Right hindlimb (tissue), 1 donor: ENCODE measurements around the gene TEX48.

Source experiments
- DNase-seq: peaks from one replicate; pipeline ENCODE4 v3.0.0-alpha.2; 2018

Gene TEX48, protein sequence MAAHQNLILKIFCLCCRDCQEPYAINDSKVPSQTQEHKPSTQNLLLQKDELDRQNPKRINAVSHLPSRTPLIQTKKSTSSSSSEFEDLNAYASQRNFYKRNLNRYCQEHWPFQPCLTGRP

GRCh38 chr9:114681594-114682332, at the start of gene TEX48:
Gene TEX48 (minus strand): TSS chr9:114682192. CDS start chr9:114671723, 10,469 bp downstream.
- DNase-seq = peak; percentile 56

DNA sequence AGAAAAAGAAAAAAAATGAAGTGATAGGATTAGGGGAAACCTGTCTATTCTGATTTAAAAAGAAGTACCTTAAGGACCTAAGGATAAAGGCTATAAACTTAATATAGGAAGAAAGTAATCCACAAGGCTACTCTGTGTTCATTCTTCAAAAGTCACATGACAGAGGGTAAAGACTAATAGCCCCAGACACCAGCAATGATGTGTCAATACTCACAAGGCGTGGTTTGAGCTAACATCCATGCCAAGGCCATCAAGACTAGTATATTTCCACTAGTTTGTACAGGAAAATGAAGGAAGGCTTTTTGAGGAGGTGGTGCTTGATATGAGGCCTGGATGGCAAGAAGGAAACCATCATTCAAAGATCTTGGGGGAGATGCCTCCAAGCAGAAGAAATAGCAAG, 49.7 kb upstream of the TEX48 start:
- no peak for DNase-seq

DNA sequence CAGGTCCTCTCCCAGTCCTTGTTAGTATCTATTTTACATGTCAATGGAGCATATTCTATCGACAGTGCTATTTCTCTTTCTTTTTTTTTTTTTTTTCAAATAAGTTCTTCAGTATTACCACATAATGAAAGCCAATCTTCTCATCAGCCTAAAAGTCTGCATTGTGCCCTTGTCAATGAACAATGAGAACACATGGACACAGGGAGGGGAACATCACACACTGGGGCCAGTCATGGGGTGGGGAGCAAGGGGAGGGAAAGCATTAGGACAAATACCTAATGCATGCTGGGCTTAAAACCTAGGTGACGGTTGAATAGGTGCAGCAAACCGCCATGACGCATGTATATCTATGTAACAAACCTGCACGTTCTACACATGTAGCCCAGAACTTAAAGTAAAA, 47.7 kb upstream of the TEX48 start:
- DNase-seq = no peak

DNA sequence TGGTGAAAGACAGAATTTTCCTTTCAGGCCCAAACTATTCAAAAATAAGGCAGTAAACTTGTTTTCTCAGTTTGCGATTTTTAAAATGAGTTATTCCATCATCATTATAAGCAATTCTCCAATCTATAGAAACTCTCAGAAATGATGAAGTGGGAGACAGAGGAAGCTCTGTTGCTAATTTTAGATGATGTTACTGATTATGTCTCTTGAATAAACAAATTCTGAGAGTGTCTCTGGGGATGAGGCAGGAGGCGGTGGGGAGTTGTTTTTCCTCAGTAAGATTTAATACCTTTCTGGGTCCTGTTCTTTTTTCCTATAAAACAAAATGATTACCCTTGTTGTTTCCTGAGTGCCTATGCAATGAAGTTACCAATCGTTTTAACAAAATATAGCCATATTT, 43.9 kb upstream of the TEX48 start:
- DNase-seq = no peak

- no peak for DNase-seq
Measured at GRCh38 chr9:114724744-114725143, 42.8 kb upstream of the TEX48 start.

DNA sequence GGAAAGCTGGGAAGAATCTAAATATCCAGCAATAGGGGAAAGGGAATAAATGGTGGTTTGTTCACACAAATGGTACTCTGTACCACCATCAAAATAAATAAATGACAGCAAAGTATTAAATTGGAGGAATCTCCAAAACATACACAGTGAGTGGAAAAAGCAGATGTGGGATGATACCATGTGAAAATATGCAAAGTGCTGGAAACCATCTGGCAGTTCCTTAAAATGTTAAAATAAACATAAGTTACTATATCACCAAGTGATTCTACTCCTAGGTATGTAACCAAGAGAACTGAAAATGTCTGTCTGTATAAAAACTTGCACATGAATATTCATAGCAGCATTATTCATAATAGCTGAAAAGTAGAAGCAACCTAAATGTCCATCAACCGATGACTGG, 41.9 kb upstream of the TEX48 start:
- no peak for DNase-seq

GRCh38 chr9:114722937-114723620, 41.1 kb upstream of the TEX48 start:
- DNase-seq = no peak

GRCh38 chr9:114722081-114722621, 40.2 kb upstream of the TEX48 start:
- DNase-seq = no peak

DNA sequence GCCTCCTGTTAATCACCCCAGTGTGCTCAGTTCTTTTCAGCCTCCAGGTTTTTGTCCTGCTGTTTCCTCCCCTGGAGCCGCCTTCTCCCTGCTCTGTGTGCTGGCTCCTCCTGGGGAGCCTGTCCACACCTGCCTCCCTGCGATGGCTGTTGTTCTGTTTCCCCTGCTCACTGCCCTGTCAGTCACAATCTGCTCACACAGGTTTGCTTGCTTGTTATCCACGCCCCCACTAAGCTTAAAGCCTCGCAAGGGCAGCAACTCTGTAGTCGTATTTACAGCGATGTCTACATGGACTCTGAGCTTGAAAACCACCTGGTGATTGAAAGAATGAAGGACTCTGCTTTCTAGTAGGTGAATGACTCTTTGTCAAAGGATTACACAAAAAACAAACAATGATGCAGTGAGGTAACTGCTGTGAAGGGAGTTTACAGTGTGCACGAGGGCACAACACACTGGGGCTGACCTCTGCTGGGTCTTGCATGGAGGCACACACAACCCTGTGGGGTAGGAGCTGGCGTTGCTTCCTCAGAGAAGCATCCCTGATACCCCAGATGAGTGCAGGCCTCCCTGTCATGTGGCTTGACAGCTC, 39.6 kb upstream of the TEX48 start:
- no peak for DNase-seq

DNA sequence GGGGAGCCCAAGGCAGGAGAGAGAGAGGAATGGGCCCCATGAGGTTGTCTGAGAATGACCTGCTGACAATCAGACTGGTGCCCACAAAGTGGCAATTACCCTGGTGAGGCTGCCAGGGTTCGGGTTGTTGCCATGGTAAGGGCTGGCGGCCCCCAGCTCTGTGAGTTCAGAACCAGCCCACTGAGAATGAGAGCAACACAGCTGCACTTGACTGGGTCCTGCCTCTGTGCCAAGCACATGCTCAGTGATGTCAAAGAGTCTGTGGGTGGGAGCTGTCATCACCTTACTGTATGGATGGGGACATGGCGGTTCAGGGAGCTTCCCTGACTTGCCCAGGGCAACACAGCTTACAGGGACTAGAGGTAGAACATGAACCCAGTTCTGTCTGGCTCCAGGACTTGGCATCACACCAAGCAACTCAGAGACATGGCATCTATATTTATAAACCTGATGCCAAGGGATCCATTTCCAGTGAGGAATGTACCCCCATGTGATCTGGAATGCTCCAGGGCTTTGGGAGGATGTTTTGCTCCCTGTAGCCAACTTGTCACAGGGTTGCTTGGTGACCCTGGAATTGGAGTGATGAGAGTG, 38.2 kb upstream of the TEX48 start:
- DNase-seq = no peak

DNA sequence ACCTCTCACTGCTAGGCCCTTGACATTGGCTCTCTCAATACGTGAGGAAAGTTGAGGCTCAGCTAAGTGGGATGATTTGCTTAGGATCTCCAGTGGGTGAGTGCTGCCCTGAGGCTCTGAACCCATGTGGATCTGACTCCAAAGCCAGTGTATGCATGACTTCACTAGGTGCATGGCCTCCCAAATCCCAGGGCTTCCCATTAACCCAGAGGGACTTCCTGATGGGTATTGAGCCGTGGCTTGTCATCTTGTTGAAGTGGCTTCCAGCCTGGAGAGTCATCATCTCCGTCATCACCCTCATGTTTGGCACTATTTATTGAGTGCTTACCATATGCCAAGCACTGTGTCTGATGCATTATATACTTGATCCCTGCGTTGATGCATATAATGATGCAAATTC, 37.3 kb upstream of the TEX48 start:
- DNase-seq = no peak

DNA sequence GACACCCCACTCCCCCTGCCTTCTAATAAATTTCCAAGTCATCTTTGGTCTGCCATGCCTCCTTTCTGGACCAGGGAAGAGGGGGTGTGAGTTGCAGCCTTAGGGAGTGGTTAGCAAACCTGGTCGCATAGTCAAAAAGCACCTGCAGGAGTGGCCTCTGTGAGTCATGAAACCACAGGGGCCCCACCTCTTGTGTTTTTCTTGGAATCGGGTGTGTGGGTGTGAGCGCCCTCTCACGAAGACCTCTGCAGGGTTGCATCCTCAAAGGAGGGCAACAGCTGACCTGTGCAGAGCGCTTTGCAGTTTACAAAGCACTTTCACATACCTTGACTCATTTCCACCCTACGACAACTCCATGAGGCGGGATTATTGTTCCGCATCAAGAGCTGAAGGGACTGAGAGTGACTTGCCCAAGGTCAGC, 36.8 kb upstream of the TEX48 start:
- DNase-seq = no peak

GRCh38 chr9:114717908-114718486, 36.0 kb upstream of the TEX48 start:
- DNase-seq = no peak

DNA sequence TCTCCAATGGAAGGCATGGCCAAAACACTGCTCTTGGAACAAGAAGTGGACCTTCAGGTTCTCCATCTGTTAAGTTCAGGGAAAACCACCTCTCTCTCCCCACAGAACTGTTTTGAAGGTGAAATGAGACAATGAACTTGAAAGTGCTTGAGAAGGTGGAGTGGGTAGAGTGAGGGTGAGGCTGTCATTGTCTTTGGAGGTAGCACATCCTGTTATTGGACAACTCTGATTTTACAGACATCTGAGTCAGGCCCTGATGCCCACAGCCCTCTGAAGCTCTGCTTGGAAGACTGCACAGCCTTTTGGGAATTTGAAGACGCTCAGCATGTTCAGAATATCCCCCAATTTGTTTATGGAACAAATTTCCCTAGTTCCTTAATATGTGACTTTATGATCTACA, 27.6 kb upstream of the TEX48 start:
- DNase-seq = no peak

- DNase-seq = no peak
Measured at GRCh38 chr9:114706711-114707110, 24.7 kb upstream of the TEX48 start.

- DNase-seq = no peak
Measured at GRCh38 chr9:114701988-114702387, 20.0 kb upstream of the TEX48 start.

DNA sequence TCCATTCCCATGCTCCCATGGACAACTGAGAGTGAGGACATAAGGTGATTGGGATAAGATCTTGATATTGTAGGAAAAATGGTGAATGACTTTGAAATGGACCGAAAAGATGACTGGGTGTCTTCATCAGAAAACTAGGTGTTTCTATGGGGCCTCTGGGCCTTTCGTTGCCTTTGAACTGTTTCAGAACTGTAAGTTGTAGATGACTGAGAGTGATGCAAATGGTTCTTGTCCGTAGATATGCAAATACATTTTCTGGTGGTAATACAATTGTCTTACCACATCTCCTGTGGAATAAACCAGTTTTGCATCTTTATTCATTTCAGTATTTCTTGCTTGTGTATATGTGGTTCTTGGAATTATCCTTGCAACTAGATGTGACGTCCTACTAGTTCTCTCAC, 16.0 kb upstream of the TEX48 start:
- DNase-seq = no peak

DNA sequence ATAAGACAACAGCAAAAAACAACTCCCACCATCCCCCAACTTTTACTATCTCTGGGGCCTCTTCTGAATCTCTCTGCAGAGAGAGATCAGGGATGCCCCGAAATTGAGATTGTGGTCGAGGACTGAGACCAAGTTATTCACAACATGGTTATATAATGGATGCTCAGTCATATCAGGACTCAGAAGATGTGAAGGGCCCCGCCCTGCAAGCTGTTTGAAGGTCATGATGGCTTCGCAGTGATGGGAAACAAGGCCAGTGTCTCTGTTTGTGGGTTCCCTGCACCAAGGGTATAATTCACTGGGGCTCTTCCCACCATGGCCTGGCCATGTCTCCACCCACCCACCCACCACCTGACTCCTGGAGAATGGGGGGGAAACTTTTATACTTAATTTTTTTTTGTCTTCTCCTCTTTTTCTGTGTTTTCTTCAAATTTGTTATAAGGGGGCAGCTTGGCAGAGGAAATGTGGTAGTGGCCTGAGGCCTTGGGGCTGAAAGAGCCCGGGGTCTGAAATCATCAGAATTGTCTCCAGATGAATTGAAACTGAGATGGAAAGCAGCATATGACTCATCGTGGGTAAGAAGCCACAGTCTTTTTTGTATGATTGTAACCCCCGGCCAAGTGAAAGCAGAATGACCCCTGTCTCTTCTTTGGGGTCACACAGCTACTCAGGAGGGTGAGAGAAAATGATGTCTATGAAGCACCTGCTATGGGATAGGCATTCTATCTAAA, 15.0 kb upstream of the TEX48 start:
- DNase-seq = no peak

DNA sequence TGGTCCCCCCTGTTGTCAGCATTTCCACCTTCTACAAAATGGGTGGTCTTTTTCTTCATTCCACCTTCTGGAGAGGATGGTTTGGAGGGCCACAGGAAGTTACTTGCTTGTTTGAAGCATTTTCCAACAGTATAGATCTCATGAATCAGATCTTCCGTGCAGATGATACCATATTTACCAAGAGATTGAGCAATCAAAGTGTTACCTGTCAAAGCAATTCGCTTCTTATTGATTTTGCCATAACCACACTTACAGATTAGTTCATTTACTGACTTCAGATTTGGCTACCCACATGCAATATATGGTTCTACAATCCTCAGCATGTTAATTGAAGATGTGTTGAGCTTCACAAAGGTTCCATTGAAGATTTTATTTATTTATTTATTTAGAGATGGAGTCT, 14.0 kb upstream of the TEX48 start:
- DNase-seq = no peak

DNA sequence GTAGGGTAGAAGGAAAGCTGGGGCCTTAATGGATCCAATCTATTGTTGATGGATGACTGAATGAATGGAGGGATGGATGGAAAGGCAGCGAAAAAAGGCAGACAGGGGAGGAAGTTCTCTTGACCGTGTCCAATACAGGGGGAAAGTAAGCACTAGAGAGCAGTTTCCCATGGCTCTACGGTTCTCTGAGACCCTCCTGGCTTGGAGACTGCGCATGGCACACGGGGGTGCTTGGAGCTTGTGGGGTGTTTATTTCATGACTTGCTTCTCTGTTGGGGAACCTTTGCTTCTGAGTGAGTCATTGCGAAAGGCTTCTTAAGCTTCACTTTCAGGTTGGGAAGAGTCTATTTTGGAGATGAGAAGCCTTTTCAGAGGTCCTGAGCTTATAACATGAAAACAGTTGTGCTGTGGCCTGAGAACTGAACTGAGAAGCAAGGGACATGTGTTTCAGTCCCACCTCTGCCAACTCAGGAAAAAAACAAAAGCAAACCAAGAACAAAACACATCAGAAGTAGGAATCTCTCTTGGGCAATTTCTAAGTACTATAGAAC, 12.8 kb upstream of the TEX48 start:
- no peak for DNase-seq

DNA sequence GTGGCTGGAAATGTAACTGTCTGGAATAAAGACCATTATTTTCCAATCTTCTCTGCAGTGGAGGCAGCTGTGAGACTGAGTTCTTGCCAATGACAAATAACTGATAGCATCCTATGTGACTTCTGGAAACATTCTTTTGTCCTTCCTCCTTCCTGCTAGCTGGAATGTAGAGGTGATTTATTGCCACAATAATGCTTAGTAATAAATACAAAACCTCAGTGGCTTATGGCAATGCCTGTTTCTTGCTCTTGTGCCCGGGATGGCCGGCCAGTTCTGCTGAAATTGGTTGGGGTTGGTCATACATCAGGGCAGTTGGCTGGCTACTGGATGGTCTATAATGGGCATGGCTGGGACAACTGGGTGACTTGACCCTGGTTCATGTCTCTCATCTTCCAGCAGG, 12.2 kb upstream of the TEX48 start:
- no peak for DNase-seq
